GF-D8 (cell line): ENCODE data around the gene RPS18.
"Not testable (repeated sequence)": the region's sequence is repeated elsewhere in the genome, so short reads cannot be mapped to it uniquely, and the experiment has no call there.

Experiments
- DNase-seq: peaks from one replicate; lab custom pipeline; 2025; lab: John Stamatoyannopoulos, UW

RPS18 gene

DNA sequence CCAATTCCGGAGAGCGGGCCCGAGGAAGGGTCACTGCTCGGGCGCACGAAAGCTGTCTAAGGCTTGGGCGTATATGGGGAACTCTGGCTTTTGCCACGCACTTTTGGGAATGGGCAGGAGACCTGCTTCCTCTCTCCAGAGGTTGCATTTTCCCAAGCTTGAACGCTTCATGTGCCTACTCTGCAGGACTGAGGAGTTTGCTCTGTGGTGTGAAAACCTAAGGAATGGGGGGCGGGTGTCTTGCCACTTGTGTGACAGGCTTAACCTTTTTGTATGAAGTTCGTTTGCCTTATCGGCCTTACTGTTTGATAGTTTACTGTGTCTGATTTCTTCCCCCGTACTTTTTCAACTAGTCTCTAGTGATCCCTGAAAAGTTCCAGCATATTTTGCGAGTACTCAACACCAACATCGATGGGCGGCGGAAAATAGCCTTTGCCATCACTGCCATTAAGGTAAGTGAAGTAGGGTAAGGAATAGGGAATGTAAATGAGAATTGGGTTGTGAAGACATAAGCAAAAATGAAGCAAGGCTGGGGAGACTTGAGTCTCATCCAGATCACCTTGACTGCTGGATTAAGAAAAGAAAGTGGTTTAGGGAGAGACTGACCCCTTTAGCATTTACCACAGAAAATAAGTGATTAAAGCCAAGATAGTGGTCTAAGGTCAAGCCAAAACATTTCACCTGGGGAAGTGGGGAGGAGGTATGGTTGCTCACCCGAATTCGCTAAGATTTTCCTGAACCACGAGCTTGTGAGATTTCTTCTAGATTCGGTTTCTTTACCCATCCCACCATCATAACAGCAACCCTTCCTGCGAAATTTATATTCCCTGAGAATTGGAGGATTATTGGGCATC is 627 bp downstream of the RPS18 start:
- DNase-seq = no peak

DNA sequence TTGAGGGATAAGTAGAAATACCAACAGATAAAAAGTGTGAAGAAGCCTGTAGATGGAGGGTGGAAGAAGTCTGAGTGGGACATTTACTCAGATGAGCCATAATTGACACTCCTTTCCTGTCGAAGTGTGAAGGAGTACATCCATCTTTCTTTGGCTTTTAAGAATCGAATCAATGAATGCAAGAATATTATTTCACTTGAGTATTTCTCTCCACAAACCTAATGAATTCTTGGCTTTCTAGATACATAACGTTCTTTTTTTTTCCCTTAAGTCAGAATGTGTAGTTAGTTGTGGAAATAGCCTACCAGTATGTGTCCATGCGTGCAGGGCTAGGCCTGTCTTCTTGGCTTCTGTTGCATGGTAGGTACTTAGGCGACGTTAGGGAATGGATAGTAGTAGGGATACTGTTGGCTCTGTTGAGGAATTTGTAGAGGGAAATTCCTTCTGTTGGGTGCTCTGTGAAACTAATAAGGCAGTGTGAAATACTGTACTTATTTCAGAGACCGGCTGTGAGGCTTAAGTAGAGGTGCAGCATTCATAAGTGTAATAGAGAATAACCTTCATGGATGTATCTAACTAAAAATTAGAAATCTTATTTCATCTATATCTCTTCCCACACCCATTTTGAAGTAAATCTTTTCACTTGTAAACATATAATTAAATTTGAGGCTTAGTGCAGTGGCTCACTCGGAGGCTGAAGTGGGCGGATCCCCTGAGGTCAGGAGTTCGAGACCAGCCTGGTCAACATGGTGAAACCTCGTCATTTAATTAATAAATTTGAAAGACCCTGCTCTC is 1.5 kb downstream of the RPS18 start:
- DNase-seq = no peak

DNA sequence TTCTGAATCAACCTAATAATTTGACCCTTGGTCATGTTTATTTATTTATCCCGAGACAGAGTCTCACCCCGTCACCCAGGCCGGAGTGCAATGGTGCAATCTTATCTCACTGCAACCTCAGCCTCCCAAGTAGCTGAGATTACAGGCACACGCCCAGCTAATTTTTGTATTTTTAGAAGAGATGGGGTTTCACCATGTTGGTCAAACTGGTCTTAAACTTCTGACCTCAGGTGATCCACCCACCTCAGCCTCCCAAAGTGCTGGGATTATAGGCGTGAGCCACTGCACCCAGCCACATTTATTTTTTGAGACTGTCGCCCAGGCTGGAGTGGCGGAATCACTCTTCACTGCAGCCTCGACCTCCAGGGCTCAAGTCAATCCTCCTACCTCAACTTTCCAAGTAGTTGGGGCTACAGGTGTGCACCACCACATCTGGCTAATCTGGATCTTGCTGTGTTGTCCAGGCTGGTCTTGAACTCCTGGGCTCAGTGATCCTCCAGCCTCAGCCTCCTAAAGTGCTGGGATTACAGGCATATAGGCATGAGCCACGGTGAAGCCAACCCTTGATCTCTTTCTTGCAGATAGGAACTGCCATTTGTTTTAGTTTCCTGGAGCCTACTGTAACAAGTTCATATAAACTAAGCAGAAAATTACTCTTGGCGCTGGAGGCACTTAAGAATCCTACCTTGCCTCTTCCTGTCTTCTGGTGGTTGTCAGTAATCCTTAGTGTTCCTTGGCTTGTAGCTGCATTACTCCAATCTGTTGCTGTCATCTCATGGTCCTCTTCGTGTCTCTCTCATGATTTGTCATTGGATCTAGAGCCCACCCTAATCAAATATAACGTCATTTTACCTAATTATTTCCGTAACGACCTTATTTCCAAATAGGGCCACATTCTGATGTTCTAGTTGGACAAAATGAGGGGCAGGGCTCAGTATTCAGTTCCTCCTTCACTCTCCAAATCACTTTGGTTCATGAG is 2.3 kb downstream of the RPS18 start:
- DNase-seq = no peak

DNA sequence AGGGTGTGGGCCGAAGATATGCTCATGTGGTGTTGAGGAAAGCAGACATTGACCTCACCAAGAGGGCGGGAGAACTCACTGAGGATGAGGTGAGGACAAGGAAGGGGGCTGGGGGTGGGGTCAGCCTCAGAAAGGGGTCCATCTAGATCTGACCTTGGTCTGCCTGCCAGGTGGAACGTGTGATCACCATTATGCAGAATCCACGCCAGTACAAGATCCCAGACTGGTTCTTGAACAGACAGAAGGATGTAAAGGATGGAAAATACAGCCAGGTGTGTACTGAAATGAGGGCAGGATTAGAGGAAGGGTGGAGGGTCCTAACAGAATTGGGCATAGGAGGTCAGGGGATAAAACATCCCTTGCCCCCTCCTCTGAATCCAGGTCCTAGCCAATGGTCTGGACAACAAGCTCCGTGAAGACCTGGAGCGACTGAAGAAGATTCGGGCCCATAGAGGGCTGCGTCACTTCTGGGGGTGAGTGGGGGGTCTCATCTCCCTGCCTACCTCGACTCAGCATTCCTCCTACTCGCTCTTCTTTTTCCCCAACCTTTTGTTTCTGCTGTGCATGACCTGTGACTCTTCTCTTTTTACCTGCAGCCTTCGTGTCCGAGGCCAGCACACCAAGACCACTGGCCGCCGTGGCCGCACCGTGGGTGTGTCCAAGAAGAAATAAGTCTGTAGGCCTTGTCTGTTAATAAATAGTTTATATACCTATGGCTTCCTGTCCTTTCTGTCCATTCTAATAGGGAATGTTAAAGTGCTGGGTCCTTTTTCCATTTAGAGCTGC is 4.1 kb downstream of the RPS18 start:
- not testable (repeated sequence) for DNase-seq

DNA sequence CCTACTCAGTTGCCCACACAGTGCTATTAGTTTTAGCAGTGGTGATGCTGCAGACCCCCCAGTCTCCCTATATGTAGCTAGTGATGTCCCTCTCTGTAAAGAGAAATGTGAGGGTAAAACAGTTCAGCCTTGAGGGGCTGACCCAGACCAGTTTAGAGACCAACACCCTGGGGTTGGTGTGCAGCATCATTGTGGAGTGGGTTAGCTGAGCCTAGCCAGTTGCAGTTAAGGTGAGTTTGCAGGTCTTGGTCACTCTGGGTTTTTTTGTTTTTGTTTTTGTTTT is 4.6 kb downstream of the RPS18 start:
- DNase-seq = no peak

DNA sequence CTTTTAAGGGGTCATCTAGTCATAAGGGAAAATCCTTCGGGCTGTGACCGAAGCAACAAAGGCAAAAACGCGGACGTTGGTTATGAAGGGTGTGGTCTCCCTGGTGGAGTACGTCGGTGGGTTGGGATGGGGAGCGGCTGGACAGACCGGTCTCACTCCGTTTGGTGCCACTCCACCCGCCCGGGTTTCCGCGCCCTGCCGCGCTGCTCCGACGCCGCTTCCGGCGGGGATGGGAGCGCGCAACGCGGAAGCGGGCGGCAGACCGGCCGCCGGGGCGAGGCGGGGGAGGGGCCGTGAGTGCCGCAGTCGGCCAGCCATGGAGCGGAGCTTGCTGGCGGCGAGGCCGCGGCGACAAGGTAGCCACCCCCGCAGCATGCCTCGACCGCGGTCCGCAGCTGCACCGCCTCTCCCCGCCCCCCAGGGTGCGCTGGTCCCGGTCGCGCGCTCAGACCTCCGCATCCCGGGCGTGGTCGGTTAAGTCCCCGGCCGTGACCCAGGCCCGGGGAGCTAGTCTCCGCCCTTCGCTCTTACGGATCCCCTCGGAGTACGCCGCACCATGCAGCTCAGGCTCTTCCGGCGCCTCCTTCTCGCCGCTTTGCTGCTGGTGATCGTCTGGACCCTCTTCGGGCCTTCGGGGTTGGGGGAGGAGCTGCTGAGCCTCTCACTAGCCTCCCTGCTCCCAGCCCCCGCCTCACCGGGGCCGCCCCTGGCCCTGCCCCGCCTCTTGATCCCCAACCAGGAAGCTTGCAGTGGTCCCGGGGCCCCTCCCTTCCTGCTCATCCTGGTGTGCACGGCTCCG is 5.2 kb downstream of the RPS18 start, which contains the start of gene B3GALT4:
TSS of gene B3GALT4 (plus strand) at position 260 of the 799 bp plus-strand sequence. CDS start at position 557, 297 bp downstream.
- DNase-seq = peak; percentile 17

DNA sequence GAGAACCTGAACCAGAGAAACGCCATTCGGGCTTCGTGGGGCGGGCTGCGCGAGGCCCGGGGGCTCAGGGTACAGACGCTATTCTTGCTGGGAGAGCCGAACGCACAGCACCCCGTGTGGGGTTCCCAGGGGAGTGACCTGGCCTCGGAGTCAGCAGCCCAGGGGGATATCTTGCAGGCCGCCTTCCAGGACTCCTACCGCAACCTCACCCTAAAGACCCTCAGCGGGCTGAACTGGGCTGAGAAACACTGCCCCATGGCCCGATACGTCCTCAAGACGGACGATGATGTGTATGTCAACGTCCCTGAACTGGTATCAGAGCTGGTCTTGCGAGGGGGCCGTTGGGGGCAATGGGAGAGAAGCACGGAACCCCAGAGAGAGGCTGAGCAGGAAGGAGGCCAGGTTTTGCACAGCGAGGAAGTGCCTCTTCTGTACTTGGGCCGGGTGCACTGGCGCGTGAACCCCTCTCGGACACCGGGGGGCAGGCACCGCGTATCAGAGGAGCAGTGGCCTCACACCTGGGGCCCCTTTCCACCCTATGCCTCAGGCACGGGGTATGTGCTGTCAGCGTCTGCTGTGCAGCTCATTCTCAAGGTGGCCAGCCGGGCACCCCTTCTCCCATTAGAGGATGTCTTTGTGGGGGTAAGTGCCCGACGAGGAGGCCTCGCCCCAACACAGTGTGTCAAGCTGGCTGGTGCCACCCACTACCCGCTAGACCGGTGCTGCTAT is 6.0 kb downstream of the RPS18 start:
- DNase-seq = no peak

DNA sequence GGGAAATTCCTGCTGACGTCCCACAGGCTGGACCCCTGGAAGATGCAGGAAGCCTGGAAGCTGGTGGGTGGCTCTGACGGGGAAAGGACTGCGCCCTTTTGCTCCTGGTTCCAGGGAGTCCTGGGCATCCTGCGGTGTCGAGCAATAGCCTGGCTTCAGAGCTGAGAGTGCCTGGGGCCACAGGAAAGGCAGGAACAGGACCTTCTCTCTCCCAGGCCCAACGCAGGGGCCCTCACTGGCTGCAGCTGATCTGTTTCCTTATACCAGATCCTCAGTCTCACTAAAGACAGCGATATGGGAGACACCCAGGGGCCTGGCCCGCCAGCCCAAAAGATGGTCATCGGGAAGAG is 6.5 kb downstream of the RPS18 start:
- DNase-seq = no peak

DNA sequence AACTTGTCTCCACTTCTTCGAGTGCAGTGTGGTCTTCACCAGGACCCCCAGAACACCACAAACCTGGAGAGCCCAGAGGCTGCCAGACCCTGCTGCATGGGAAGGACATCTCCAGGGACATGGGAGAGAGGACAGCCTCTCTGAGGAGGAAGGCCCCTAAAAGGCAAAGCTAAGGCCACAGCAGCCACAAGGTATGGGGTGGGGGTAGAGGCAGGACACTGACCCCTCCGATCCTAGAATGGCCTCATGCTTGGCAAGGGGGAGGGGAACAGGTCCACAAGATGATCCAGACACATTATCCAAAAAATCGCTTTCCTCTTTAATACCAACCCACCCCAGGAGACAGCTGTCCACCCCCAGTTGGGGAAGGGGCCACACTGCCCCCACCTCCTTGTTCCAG is 6.9 kb downstream of the RPS18 start:
- no peak for DNase-seq

DNA sequence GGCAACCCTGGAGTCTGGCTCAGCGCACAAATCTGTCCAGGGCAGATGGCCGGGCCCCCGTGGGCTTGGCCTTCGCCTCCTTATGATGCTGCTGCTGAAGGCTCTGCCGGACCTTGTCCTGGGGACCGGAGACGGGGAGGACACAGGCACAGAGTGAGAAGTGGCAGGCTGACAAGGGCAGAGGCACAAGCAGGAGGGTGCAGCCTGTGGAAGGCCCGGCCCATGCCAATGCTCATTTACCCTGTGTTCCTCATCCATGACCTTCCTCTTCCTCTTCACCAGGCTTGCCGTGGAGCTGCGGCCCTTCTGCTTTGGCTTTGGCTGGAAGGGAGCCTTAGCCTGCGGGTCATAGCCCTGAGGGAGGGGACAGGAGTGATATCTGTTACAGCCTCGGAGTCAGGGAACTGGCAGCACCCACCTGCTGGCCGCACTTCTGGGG is 7.4 kb downstream of the RPS18 start:
- no peak for DNase-seq

DNA sequence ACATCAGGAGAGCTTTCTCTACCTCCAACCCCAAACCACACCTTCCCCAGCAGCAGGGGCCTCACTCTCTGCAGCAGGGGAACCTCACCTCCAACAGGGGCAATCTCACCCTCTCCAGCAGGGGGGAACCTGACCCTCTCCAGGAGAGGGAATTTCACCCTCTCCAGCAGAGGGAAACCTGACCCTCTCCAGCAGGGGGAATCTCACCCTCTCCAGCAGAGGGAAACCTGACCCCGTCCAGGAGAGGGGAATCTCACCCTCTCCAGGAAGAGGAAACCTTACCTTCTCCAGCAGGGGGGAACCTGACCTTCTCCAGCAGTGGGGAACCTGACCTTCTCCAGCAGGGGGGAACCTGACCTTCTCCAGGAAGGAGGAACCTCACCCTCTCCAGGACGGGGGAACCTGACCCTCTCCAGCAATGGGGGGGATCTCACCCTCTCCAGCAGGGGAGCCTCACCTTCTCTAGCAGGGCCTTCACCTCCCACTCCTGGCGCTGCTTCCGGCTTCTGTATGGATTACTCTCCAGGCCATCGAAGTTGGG is 8.2 kb downstream of the RPS18 start:
- peak; percentile 33 for DNase-seq

DNA sequence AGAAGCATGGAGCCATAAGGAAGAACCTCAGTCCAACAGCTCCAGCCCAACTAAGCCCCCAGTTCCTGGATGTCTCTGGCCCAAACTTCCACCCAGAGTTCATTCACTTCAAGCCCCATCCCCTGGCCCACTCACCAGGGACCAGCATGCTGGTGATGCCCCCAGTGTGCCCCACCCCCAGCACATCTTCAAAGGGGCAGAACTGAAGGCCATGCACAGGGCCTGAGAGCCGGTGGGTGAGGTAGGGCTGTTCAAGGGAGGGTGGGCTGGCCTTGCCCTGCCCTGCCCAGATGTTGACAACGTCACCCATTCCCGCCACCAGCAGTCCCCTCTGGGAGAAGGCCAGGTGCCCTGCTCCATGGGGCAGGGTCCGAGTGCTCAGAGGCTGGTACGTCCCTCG is 8.7 kb downstream of the RPS18 start:
- DNase-seq = no peak

DNA sequence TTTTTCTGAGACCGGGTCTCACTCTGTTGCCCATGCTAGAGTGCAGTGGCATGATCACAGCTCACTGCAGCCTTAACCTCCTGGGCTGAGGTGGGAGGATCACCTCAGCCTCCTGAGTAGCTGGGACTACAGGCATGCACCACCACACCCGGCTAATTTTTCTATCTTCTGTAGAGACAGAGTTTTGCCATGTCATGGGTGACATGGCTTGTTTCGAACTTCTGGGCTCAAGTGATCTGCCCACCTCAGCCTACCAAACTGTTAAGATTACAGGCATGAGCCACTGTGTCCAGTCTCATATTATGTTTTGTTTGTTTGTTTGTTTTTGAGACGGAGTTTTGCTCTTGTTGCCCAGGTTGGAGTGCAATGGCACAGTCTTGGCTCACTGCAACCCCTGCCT is 13.3 kb downstream of the RPS18 start:
- DNase-seq = not testable (repeated sequence)

DNA sequence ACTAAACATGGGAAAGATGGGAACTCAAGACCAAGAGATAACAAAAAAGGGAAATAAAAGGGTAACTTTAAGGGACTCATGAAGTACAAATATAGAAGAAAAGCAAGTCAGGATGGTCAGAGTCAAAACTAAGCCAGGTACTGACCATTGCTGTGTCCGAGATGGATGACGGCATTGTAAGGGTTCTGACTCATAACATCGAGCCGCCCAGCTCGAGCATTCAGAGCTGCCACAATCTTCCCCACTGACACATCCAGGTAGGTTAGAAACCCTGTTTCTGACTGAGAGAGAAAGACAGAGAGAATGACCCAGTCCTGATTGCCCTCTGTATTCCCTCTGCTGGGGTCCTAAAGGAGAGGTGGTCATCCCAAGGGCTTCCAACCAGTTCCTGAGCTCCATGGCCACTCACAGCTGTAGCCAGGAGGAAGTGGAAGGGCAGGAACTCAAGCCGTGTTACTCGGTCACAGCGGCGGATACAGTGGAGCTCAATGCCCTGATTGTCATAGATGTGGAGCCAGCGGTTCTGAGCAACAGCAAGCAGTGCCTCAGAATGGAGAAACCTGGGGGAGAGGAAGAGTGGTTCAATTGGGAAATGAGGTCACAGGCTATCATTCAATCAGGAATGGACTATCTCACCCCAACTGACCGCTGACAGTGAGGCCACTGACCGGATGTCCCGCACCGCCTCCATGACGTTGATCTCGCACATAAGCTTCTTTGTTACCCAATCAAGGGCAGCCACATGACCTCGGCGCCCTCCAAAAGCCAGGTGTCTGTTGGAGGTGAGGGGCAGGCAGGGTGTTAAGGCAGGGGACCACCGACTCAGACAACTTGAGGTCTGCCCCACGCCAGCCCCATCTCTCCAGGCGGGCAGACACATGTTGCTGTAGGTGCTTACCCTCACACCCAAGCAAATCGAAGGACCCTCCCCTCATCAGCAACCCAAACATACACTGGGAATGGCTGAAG is 15.4 kb downstream of the RPS18 start:
- DNase-seq = no peak

DNA sequence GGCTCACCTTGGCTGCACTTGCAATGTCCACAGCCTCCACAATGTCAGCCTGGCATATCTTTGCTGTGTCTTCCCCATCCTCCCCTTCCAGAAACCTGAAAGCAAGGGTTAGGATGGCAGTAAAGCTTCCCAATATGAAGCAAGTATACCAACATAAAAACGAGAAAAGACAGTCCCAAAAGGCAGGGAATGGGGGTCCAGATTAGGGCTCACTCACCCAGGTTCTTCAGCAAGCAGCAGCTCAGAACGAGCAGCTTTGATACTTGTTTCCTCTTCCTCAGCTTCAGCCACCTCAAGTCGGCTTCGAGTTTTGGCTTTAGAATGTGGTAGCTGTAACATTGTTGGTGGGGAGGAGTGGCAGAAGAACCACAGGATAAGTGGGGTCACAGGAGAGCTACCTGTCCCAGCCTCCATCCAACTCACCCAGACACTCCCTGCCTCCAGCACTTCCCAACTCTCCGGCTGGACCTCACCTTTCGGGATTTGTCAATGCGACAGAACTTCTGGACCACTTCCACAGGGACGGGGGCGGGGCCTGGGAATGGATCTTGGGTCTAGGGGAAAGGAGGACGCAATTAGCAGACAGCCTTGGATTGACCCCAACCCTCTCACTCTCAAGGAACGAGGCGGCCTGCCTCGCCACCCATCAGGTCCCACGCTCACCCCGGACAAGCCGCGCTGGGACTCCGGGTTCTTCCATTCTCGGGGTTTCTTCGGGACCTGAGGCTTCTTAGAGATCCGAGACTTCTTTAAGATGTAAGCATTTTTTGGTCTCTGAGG is 16.5 kb downstream of the RPS18 start:
- no peak for DNase-seq

DNA sequence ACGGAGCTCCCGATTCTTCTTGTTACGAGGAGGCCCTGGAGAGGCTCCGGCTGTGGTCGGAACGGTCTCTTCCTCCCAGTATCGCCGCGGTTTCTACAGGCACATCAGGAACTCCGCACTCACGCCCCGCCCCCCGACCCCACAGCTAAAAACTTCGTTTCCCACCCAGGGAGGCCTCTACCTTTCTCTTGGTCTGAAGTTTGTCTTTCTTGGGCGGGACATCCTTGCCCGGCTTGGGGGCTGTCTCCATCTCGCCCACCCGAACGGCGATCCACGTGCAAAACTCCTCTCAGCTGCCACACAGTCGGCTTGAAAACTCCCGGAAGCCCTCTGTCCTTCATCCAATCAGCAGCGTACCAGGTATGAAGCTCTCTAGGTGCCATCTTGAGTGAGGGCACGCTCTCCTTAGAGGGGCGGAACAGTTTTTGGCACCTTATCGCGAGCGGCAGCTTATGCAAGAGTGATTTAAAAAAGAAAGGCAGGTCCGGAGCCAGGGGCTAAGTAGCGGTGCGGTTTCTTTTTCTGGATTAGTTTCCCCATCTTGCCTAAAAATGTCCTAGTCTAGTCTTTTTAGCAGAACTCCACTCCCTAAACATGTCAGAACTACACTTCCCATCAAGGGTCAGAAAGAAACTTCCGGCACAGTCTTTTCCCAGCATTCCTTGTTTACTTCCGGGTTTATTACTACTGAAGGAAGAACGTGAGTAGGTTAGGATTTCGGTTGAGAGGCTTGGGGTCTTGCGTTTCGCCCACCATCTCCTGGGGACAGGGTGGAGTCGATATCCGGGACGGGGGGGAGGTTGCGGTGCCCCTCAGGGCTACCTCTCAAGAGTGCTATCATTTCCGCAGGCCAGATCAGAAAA is 17.3 kb downstream of the RPS18 start, which contains the start of the genes PFDN6 and WDR46:
TSS of gene PFDN6 (plus strand) at position 681 of the 863 bp plus-strand sequence. CDS start 256 bp downstream, outside the sequence.
TSS of gene WDR46 (minus strand) at position 319 of the 863 bp plus-strand sequence. CDS start at position 250, 69 bp downstream.
- peak; percentile 89 for DNase-seq
